Peyer's patch (tissue), 4 donors: Measurements from ENCODE around the gene NCF2.
"Not testable (repeated sequence)": the region's sequence is repeated elsewhere in the genome, so short reads cannot be mapped to it uniquely, and the experiment has no call there.

Source experiments
- CTCF ChIP-seq, 6 experiments: fragments of 450-650 bp in 4 of 6; fragments of 200-600 bp in 2 of 6; sonication (generic) in 1 of 6; IDR thresholded peaks; one replicate each; pipeline ENCODE4 v1.5.1; 2017 to 2019; ENCODE audit warnings: antibody characterized with exemption in 6 of 6, mild to moderate bottlenecking in 3 of 6, moderate library complexity in 1 of 6
- POLR2A ChIP-seq, 2 donors: fragments of 450-650 bp; IDR thresholded peaks; one replicate each; pipeline ENCODE4 v1.5.1; 2017; ENCODE audit warnings: antibody characterized with exemption in 2 of 2, mild to moderate bottlenecking in 2 of 2, moderate library complexity in 2 of 2

DNA sequence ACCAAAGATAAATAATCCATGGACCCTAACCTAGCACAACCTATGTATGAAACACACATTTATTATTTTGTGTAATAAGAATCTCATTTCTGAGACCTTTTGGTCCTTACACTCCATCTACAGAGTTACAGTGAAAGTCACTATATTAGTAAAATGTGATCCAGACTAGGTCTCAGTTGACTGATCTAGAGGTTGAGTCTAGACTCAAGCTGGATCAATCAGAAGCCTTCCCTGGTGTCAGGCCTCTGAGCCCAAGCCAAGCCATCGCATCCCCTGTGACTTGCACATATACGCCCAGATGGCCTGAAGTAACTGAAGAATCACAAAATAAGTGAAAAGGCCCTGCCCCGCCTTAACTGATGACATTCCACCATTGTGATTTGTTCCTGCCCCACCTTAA lies 22.7 kb upstream of the NCF2 start:
- not testable (repeated sequence) for TF ChIP-seq POLR2A, CTCF (IDR thresholded peaks at IDR 0.05)
